GM12891 (cell line): ENCODE results near the gene COL20A1.

Experiments
- DNase-seq: peaks from one replicate; pipeline ENCODE4 v3.0.0; 2011; ENCODE audit warnings: low spot score; ENCODE audit not compliant: insufficient read length
- FAIRE-seq: peaks from 2 replicates; lab custom pipeline; 2011; peaks lifted over from hg19 to GRCh38; lab: Jason Lieb, UNC
- PAX5 ChIP-seq: IDR thresholded peaks from 2 replicates; pipeline ENCODE4 v1.6.1; 2011; ENCODE audit warnings: low read length, moderate library complexity, mild to moderate bottlenecking; ENCODE audit not compliant: insufficient read depth, severe bottlenecking
- POLR2A ChIP-seq: IDR thresholded peaks from 2 replicates; pipeline ENCODE4 v1.6.1; 2011; ENCODE audit warnings: low read depth, low read length, control low read depth
- POLR2AphosphoS5 ChIP-seq: IDR thresholded peaks from 2 replicates; pipeline ENCODE4 v1.6.1; 2011; ENCODE audit warnings: low read depth, low read length, control low read depth
- POU2F2 ChIP-seq: IDR thresholded peaks from 2 replicates; pipeline ENCODE4 v1.6.1; 2011; ENCODE audit warnings: low read depth, mild to moderate bottlenecking, control low read depth, low read length, moderate library complexity
- SPI1 ChIP-seq: IDR thresholded peaks from 2 replicates; pipeline ENCODE4 v1.6.1; 2011; ENCODE audit warnings: low read depth, low read length, control low read depth
- TAF1 ChIP-seq: IDR thresholded peaks from 2 replicates; pipeline ENCODE4 v1.6.1; 2011; ENCODE audit warnings: low read depth, low read length, control low read depth

Gene COL20A1

GRCh38 chr20:63383556-63383955, 90.6 kb downstream of the COL20A1 start:
- TF ChIP-seq POLR2AphosphoS5: no peak
- TF ChIP-seq TAF1: no peak
- TF ChIP-seq POLR2A: no peak
- TF ChIP-seq SPI1: no peak
- no peak for TF ChIP-seq PAX5
- TF ChIP-seq POU2F2: no peak
- DNase-seq: no peak
- FAIRE-seq: no peak

- TF ChIP-seq TAF1 (no peak), POLR2AphosphoS5 (no peak), SPI1 (no peak), POLR2A (no peak), POU2F2 (no peak), PAX5 (no peak)
- FAIRE-seq (no peak), DNase-seq (no peak)
Measured at GRCh38 chr20:63384336-63384735, 91.3 kb downstream of the COL20A1 start.
